ENCODE results near the gene AGAP1.

GRCh38 chr2:235820571-235820970 is 326.7 kb downstream of the AGAP1 start:
- TF ChIP-seq EP300 (IDR thresholded peaks at IDR 0.05) (no peak), CTCF (IDR thresholded peaks at IDR 0.05) (no peak)
